ENCODE measurements around the gene ERICH3.

Gene ERICH3

DNA sequence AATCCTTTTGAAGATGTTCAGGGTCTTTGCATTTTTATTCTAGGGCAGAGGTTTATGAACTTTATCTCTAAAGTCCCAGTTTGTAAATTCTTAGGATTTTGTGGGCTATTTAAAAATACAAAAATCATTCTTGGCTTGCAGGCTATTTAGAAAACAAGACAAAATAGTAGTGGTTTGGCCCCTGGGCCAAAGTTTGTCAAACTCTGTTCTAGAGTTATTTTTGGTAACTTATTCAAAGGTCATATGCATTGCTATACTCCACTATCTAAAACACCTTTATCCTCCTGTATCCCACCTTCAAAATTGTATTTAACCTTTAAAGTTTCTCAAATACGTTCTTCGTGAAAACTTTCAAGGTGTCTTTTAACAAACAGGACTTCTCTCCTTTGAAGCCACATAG lies 85.7 kb downstream of the ERICH3 start:
- DNase-seq: no peak

- no peak for DNase-seq
Observed at GRCh38 chr1:74586253-74586897, 87.2 kb downstream of the ERICH3 start.

- DNase-seq: no peak
Observed at GRCh38 chr1:74584185-74584584, 89.4 kb downstream of the ERICH3 start.

GRCh38 chr1:74583397-74583796 lies 90.2 kb downstream of the ERICH3 start:
- DNase-seq: no peak

- no peak for DNase-seq
Observed at GRCh38 chr1:74579425-74579824, 94.2 kb downstream of the ERICH3 start.

DNA sequence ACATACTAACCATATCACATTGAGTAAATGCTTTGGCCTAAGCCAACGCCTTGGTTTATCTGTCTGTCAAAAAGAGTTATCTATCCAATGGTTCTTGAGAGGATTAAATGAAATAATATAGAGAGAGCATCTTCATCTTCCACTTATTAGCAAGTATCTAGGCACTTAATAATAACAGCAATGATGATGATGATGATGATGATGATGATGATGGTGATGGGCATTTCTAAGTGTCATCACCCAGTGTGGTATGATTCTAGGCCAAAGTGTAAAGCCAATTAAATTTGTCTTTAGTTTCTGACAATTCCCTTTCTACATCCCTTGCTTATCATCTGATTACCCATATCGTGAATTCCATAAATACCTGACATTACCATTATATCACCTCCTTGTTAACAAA lies 95.5 kb downstream of the ERICH3 start:
- DNase-seq: no peak

- no peak for DNase-seq
Observed at GRCh38 chr1:74571891-74572290, 101.7 kb downstream of the ERICH3 start.

DNA sequence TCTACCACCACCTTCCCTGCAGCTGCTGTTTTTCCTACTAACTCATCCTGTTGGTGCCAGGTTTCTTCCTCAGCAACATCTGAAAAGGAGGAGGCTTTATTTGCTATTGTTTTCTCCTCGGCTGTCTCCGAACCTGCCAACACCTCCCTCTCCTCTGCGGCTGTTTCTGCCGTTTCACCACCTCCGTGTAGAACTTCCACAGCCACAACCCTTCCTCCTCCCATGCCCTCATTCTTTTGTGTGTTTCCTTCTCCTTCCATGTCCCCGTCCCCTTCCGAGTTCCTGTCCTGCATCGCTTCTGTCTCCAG lies 102.1 kb downstream of the ERICH3 start:
- DNase-seq: no peak

GRCh38 chr1:74570797-74571492 lies 102.6 kb downstream of the ERICH3 start:
- peak; percentile 37 for DNase-seq

DNA sequence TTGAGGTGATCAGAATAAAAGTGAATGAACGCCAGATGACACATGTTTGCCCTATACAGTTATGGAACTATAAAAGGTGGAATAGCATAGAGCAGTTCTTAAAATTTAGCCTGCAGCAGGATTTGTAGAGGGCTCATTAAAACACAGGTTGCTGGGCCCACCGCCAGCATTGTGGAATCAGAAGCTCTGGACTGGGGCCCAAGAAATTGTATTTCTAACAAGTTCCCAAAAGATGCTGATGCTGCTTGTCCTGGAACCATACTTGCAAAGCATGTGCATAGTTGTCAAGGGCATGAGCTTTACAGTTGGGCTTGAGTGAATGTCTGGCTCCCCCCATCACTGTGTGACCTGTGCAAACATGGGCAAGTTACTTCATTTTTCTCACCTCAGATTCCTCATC lies 123.7 kb downstream of the ERICH3 start:
- DNase-seq: no peak

- no peak for DNase-seq
Observed at GRCh38 chr1:74548961-74549750, 124.4 kb downstream of the ERICH3 start.

DNA sequence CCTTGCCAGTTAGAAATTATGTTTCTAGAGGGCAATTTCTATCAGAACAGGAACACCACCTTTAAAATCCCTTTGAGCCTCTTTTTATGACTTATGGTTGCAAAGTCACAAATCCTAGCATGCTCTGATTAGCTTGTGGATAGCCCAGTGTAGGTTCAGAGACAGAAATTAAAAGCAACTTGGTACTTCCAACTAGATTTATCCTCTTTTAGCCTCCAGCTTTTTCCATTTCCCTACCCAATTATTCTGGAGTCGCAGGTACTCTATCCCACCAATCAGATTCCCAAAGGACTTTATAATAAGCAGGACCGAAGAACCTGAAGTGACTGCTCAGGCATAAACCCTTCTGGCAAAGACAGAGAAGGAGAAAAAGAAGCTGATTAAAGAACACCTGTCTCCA lies 127.8 kb downstream of the ERICH3 start:
- no peak for DNase-seq

DNA sequence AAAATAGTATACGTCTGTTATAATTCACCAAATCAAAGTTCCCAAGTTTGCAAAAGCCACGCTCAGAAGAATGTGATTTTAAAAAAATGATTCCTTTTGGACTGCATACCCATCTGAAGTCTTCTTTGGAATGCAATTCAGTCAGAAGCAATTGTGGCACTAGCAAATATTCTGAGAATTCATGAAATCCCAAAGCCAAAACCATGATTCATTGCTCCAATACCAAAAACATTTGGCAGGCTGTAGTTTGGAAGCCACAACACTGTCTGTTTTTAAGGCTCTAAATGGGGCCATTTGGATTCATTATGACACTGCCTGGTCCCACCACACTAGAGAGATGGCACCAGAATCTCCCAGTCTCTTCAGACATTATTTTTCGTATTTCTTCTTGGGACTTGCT lies 139.4 kb downstream of the ERICH3 start:
- no peak for DNase-seq

GRCh38 chr1:74531796-74532195 lies 141.8 kb downstream of the ERICH3 start:
- DNase-seq: peak; percentile 91

GRCh38 chr1:74530892-74531291 lies 142.7 kb downstream of the ERICH3 start:
- peak; percentile 78 for DNase-seq

GRCh38 chr1:74528123-74528522 lies 145.5 kb downstream of the ERICH3 start:
- no peak for DNase-seq

- DNase-seq: no peak
Observed at GRCh38 chr1:74526708-74527107, 146.9 kb downstream of the ERICH3 start.

- no peak for DNase-seq
Observed at GRCh38 chr1:74523873-74524480, 149.6 kb downstream of the ERICH3 start.

DNA sequence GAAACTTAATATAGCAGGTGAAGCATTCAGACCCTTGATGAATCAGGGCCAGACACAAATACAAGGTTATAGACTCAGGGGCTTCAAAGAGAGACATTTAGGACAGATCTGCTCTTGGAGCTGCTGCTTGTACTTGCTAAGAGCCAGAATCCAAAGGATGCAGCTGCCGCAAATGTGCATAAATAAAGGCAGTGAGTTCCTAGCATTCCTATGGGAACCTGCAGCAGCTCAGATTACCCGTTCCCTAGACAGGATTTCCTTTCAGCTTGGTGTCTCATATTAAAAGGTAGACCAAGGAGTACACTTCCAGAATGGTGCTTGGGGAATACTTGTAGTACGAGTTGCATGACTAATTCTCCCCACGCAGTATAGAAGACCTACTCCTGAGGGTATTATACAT lies 151.4 kb downstream of the ERICH3 start:
- peak; percentile 61 for DNase-seq
